Measurements from ENCODE around the gene CEMIP.

- no peak for TF ChIP-seq POLR2A (IDR thresholded peaks at IDR 0.05)
- no peak for TF ChIP-seq CTCF (IDR thresholded peaks at IDR 0.05)
Measured at GRCh38 chr15:80957976-80958375, 178.8 kb downstream of the CEMIP start.
